ENCODE results near the gene SMYD2.

The SMYD2 gene

DNA sequence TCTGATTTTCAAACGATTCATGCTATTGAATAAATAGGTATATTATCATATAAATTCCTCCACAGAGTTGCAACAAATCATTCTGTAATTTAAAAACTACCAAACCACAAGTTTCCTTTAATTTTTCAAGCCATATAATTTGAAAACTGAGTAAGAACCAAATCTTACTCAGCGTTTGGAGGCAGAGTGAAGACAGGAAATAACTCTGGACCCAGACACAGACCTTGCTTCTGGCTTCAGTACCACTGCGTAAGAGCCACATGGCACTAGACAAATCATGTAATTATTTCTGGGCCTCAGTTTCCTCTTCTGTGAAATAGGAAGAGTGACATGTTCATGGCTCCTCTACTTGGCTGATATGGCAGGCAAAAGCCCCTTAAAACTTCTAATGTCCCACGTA lies 82.4 kb downstream of the SMYD2 start:
- TF ChIP-seq SIN3A (IDR thresholded peaks at IDR 0.05; ENCODE audit: borderline replicate concordance, insufficient read depth, low read length) (no peak), POLR2AphosphoS5 (IDR thresholded peaks at IDR 0.05; ENCODE audit: low read depth, low read length) (no peak)

DNA sequence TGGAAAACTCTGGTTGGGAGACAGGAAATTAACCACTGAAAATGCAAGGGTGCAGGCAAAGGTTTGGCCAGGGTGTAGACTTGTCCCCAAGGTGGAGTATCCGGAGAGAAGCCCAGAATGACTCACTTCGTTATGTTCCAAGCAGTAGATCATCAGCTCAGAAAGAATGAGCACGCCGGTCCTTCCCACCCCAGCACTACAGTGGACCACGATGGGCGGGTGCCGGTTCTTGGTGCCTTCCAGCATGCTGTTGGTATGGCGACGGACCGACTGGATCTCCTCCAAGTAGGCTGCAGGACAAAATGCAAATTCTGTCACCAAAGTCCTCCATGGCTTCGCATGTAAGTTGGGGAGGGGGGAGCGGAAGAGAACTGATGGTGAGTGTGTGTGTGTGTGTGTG lies 83.4 kb downstream of the SMYD2 start:
- TF ChIP-seq SIN3A (IDR thresholded peaks at IDR 0.05; ENCODE audit: borderline replicate concordance, insufficient read depth, low read length) (no peak), FOXP2 (optimal IDR thresholded peaks at IDR 0.05; ENCODE audit: borderline replicate concordance, extremely low read depth, extremely low read length, insufficient read depth) (no peak), POLR2AphosphoS5 (IDR thresholded peaks at IDR 0.05; ENCODE audit: low read depth, low read length) (no peak), TAF1 (IDR thresholded peaks at IDR 0.05; ENCODE audit: borderline replicate concordance, insufficient read depth, low read length) (no peak)
- TF ChIP-seq, protein P1, sequence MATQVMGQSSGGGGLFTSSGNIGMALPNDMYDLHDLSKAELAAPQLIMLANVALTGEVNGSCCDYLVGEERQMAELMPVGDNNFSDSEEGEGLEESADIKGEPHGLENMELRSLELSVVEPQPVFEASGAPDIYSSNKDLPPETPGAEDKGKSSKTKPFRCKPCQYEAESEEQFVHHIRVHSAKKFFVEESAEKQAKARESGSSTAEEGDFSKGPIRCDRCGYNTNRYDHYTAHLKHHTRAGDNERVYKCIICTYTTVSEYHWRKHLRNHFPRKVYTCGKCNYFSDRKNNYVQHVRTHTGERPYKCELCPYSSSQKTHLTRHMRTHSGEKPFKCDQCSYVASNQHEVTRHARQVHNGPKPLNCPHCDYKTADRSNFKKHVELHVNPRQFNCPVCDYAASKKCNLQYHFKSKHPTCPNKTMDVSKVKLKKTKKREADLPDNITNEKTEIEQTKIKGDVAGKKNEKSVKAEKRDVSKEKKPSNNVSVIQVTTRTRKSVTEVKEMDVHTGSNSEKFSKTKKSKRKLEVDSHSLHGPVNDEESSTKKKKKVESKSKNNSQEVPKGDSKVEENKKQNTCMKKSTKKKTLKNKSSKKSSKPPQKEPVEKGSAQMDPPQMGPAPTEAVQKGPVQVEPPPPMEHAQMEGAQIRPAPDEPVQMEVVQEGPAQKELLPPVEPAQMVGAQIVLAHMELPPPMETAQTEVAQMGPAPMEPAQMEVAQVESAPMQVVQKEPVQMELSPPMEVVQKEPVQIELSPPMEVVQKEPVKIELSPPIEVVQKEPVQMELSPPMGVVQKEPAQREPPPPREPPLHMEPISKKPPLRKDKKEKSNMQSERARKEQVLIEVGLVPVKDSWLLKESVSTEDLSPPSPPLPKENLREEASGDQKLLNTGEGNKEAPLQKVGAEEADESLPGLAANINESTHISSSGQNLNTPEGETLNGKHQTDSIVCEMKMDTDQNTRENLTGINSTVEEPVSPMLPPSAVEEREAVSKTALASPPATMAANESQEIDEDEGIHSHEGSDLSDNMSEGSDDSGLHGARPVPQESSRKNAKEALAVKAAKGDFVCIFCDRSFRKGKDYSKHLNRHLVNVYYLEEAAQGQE (IDR thresholded peaks at IDR 0.05; ENCODE audit: insufficient read depth in 1 of 2, low read depth in 2 of 2, low read length in 2 of 2), result no peak

GRCh38 chr1:214364786-214365295 lies 83.9 kb downstream of the SMYD2 start:
- no peak for TF ChIP-seq TAF1 (IDR thresholded peaks at IDR 0.05; ENCODE audit: borderline replicate concordance, insufficient read depth, low read length)
- no peak for TF ChIP-seq FOXP2 (optimal IDR thresholded peaks at IDR 0.05; ENCODE audit: borderline replicate concordance, extremely low read depth, extremely low read length, insufficient read depth)
- TF ChIP-seq, protein P1 (IDR thresholded peaks at IDR 0.05; ENCODE audit: insufficient read depth in 1 of 2, low read depth in 2 of 2, low read length in 2 of 2), result no peak
- TF ChIP-seq POLR2AphosphoS5 (IDR thresholded peaks at IDR 0.05; ENCODE audit: low read depth, low read length), result no peak

DNA sequence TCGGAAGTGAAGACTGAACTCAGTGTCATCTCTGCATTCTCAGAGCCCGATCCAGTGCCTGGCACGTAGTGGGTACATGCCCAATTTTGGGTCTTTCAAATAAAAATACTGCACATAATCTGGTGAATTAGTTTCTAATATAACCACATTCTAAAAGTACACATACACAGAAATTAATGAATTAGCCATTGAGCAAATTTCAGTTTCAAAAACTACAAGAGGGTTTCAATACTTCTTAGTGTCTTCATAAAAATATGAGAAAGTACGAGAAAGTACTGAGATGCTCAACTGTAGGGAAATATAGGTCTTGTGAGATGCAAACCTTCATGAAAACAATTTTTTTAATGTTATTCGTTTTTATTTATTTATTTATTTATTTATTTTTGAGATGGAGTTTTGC lies 86.9 kb downstream of the SMYD2 start:
- TF ChIP-seq POLR2AphosphoS5 (IDR thresholded peaks at IDR 0.05; ENCODE audit: low read depth, low read length) (no peak), FOXP2 (optimal IDR thresholded peaks at IDR 0.05; ENCODE audit: borderline replicate concordance, extremely low read depth, extremely low read length, insufficient read depth) (no peak), TAF1 (IDR thresholded peaks at IDR 0.05; ENCODE audit: borderline replicate concordance, insufficient read depth, low read length) (no peak), SIN3A (IDR thresholded peaks at IDR 0.05; ENCODE audit: borderline replicate concordance, insufficient read depth, low read length) (no peak)
- TF ChIP-seq, protein P1 (IDR thresholded peaks at IDR 0.05; ENCODE audit: insufficient read depth in 1 of 2, low read depth in 2 of 2, low read length in 2 of 2), result no peak

DNA sequence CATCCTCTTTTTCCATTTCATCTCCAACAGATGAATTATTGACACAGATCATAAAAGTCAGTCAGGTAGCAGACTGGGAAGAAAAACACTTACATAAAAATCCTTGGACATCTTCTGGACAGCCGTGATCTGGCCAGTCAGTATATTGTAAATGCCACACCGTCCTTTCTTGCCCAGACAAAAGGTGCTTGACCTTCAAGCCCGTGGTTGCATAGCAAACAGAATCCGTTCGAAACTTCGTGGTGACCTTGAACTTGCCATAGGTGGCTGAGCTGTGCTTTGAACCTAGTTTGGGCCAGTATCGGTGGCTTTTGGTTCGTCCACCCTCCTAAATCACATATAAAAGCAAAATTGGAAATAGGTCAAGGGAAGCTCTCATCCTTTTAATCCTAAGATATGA lies 88.4 kb downstream of the SMYD2 start:
- no peak for TF ChIP-seq FOXP2 (optimal IDR thresholded peaks at IDR 0.05; ENCODE audit: borderline replicate concordance, extremely low read depth, extremely low read length, insufficient read depth)
- TF ChIP-seq TAF1 (IDR thresholded peaks at IDR 0.05; ENCODE audit: borderline replicate concordance, insufficient read depth, low read length), result no peak
- TF ChIP-seq, protein P1 (IDR thresholded peaks at IDR 0.05; ENCODE audit: insufficient read depth in 1 of 2, low read depth in 2 of 2, low read length in 2 of 2), result no peak
- TF ChIP-seq SIN3A (IDR thresholded peaks at IDR 0.05; ENCODE audit: borderline replicate concordance, insufficient read depth, low read length), result no peak
- no peak for TF ChIP-seq POLR2AphosphoS5 (IDR thresholded peaks at IDR 0.05; ENCODE audit: low read depth, low read length)
